Hepatic stellate cell (primary cell): Measurements from ENCODE around the gene B4GALNT3.

Experiments used
- DNase-seq: peaks from one replicate; pipeline ENCODE4 v3.0.0; 2011; ENCODE audit warnings: low spot score

The B4GALNT3 gene

GRCh38 chr12:593396-594270 is 133.9 kb downstream of the B4GALNT3 start:
- DNase-seq, result no peak

- no peak for DNase-seq
These were observed 138.3 kb downstream of the B4GALNT3 start for GRCh38 chr12:597926-598568.

- DNase-seq, result no peak
These were observed 140.0 kb downstream of the B4GALNT3 start for GRCh38 chr12:599756-600155.

- DNase-seq, result no peak
These were observed 142.4 kb downstream of the B4GALNT3 start for GRCh38 chr12:601976-602699.

GRCh38 chr12:602700-603068 is 142.9 kb downstream of the B4GALNT3 start:
- DNase-seq, result no peak

DNA sequence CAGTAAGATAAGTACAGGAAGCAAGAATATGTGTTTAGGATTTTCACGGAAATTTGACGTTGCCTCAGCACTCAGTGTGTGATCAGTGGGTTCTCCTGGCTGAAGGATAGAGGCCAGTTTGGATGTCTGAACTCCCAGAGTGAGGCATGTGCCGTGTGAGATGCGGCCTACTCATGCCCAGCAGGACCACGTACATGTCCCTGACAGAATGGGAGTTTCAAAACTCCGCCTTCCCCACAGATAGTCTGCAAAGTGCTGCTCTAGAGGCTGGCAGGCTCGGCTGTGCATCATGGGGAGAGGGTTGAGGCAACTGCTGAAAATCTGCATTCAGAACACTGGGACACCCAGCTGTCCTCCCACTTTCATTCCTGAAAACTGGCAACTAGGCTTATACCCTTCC is 145.2 kb downstream of the B4GALNT3 start:
- no peak for DNase-seq

DNA sequence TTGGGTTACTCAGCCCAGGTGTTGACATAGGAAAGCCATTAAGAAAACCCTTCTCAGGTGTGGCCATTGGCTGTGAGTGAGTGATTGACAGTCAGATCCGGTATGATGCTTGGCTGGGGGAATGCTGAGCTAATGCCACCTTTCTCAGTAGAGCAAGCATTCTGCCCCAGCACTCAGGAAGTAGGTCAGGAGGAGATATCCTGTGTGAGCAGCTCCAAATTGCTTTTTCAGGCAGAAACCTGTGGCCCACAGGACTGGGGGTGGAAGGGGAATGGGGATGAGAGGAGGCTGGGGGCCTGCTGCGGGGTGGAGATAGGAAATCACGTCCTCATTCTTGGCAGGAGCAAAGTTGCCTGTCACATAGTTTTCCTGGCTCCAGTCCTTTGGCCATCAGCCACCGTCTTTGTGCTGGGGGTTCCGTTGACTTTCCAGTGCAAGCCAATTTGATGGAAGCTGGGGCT is 147.8 kb downstream of the B4GALNT3 start:
- no peak for DNase-seq

DNA sequence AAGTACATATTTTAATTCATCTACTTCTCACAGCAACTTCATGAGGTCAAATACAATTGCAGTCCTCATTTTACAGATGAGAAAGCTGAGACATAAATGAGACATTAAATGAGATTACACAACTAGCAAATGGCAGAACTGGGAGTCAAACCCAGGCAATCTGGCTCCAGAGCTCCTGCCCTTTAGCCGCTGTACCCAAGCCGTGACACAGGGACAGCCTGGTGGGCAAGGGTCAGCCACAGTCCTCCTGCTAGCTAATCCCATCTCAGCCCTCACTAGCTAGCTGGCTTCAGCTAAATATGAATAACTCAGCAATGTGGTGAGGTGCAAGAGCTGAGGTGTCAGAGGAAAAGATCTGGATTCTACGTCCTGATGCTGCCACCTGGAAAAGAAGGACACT is 148.7 kb downstream of the B4GALNT3 start:
- no peak for DNase-seq

DNA sequence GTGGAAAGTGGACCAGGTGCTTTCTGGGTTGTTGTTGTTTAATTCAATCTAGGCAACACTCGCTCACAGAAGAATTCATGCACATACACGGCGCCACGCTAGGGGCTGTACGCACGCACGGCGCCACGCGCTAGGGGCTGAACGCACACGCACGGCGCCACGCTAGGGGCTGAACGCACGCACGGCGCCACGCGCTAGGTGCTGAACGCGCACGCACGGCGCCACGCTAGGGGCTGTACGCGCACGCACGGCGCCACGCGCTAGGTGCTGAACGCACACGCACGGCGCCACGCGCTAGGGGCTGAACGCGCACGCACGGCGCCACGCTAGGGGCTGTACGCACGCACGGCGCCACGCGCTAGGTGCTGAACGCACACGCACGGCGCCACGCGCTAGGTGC is 149.2 kb downstream of the B4GALNT3 start:
- DNase-seq, result no peak

GRCh38 chr12:611721-612120 is 152.0 kb downstream of the B4GALNT3 start:
- DNase-seq, result no peak

DNA sequence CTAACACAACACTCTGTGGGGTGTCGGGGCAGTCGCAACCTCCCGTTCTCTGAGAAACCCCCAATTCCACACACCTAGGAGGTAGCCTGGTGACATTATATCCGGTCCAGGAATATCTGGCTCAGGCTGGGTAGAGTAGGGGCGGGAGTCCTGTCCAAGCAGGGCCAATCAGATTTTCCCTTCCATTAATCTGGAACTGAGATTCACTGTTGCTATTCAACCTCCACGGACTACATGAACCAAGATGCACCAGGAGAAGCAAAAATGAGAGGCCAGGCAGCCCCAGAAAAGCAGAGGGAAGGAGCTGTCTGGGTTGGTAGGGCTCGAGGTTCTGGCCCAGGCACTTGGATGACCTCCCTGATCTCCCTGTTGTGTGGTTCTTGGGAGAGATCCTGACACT is 152.6 kb downstream of the B4GALNT3 start:
- no peak for DNase-seq

DNA sequence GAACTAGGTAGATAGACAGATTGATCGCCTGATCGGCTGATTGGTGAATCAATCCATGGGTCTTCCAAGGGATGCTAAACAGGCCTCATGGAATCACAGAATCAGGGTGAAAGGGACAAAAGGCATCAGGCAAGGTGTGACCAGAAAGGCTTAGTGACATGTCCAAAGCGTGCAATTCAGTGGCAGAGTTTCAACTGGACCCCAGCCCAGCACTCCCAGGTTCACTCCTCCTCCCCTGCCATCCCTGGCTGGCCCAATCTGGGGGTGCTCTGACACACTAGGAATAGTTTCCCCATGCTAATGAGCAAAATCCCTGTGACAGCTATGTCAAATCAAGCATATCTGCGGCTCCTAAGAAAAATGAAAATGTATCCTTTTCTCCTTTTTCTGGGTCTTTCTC is 153.1 kb downstream of the B4GALNT3 start:
- no peak for DNase-seq
